IMR-90 (cell line): Measurements from ENCODE around the gene PSMD14. TPM values are rescaled to one million over a fixed set of nuclear protein-coding genes. Genes with fewer than 3 reads are reported as not detected.

Source experiments
- ATAC-seq: fragments of 200-7000 bp; cut with Tn5 transposase; 2 replicates; pipeline ENCODE4 v1.9.1; 2020; ENCODE audit warnings: low read depth, mild to moderate bottlenecking, moderate library complexity
- BruUV-seq: library from RNA; stranded (reverse); fragments of 400-500 nt; replicated peaks from 2 replicates; lab custom pipeline; 2021; lab: Mats Ljungman, UMichigan
- CTCF ChIA-PET: fragments of 300-600 bp; formaldehyde crosslinking; extraction: SDS; loops from one replicate; lab custom pipeline; 2021; ENCODE audit warnings: antibody characterized with exemption; lab: Yijun Ruan, JAX
- POLR2A ChIA-PET: fragments of 300-600 bp; sonication (Branson Sonifier 250); formaldehyde crosslinking; loops from one replicate; lab custom pipeline; 2022; ENCODE audit warnings: antibody characterized with exemption; ENCODE audit not compliant: unreplicated experiment; lab: Charles Lee
- DNase-seq: peaks from one replicate; pipeline ENCODE4 v3.0.0; 2013
- H2AFZ ChIP-seq: replicated peaks from 2 replicates; pipeline ENCODE3; 2013; ENCODE audit warnings: low read length, mild to moderate bottlenecking; ENCODE audit not compliant: poor library complexity
- H2AK5ac ChIP-seq: 2 replicates; pipeline ENCODE4 v1.6.1; 2013; ENCODE audit warnings: low read depth, low read length, inconsistent platforms
- H2AK9ac ChIP-seq: replicated peaks from 2 replicates; pipeline ENCODE3; 2013; ENCODE audit warnings: mild to moderate bottlenecking, low read depth, low read length, moderate library complexity; ENCODE audit not compliant: poor library complexity
- H2BK120ac ChIP-seq: 2 replicates; pipeline ENCODE4 v1.6.1; 2013; ENCODE audit warnings: low read depth, low read length, inconsistent platforms
- H2BK15ac ChIP-seq: 3 replicates; pipeline ENCODE4 v1.6.1; 2013; ENCODE audit warnings: low read depth, low read length, inconsistent platforms
- H2BK20ac ChIP-seq: 2 replicates; pipeline ENCODE4 v1.6.1; 2013; ENCODE audit warnings: low read depth, mild to moderate bottlenecking, inconsistent platforms, low read length, moderate library complexity
- H2BK5ac ChIP-seq: 2 replicates; pipeline ENCODE4 v1.6.1; 2013; ENCODE audit warnings: mild to moderate bottlenecking, low read depth, low read length, inconsistent platforms; ENCODE audit not compliant: poor library complexity, severe bottlenecking
- H3K14ac ChIP-seq: replicated peaks from 2 replicates; pipeline ENCODE4 v1.6.1; 2013; ENCODE audit warnings: low read depth, low read length, inconsistent platforms
- H3K18ac ChIP-seq: 2 replicates; pipeline ENCODE4 v1.6.1; 2013; ENCODE audit warnings: low read depth, low read length, control low read depth
- H3K23ac ChIP-seq: 2 replicates; pipeline ENCODE4 v1.6.1; 2013; ENCODE audit warnings: low read depth, low read length, inconsistent platforms
- H3K27ac ChIP-seq: 2 replicates; pipeline ENCODE4 v1.5.1; 2013; ENCODE audit warnings: mild to moderate bottlenecking, control low read depth, low read length; ENCODE audit not compliant: insufficient read depth
- H3K27me3 ChIP-seq: 2 replicates; pipeline ENCODE4 v1.6.1; 2013; ENCODE audit warnings: low read length; ENCODE audit not compliant: control insufficient read depth, insufficient read depth
- H3K36me3 ChIP-seq: 2 replicates; pipeline ENCODE4 v1.6.1; 2013; ENCODE audit warnings: low read length, mixed read lengths; ENCODE audit not compliant: control insufficient read depth, insufficient read depth
- H3K4ac ChIP-seq: 2 replicates; pipeline ENCODE4 v1.6.1; 2013; ENCODE audit warnings: low read depth, low read length, inconsistent platforms
- H3K4me1 ChIP-seq: 2 replicates; pipeline ENCODE4 v1.6.1; 2013; ENCODE audit warnings: low read length, mixed read lengths; ENCODE audit not compliant: control insufficient read depth, insufficient read depth
- H3K4me2 ChIP-seq: 2 replicates; pipeline ENCODE4 v1.6.1; 2013; ENCODE audit warnings: low read depth, mild to moderate bottlenecking, control low read depth, low read length, moderate library complexity
- H3K4me3 ChIP-seq: 2 replicates; pipeline ENCODE4 v1.5.1; 2013; ENCODE audit warnings: low read depth, mild to moderate bottlenecking, control low read depth, low read length, moderate library complexity; ENCODE audit not compliant: insufficient read depth
- H3K56ac ChIP-seq: 2 replicates; pipeline ENCODE4 v1.6.1; 2013; ENCODE audit warnings: low read length, inconsistent platforms; ENCODE audit not compliant: insufficient read depth; ENCODE audit errors: extremely low read depth
- H3K79me1 ChIP-seq, 2 experiments: 2 replicates each; pipeline ENCODE4 v1.6.1; 2013; ENCODE audit warnings: low read length in 2 of 2, inconsistent platforms in 1 of 2, low read depth in 1 of 2
- H3K9ac ChIP-seq: 2 replicates; pipeline ENCODE4 v1.6.1; 2013; ENCODE audit warnings: low read depth, low read length, control low read depth
- H3K9me1 ChIP-seq: 2 replicates; pipeline ENCODE4 v1.6.1; 2013; ENCODE audit warnings: low read length, inconsistent platforms; ENCODE audit not compliant: insufficient read depth
- H3K9me3 ChIP-seq: 2 replicates; pipeline ENCODE4 v1.6.1; 2013; ENCODE audit warnings: low read length; ENCODE audit not compliant: control insufficient read depth, insufficient read depth
- H4K20me1 ChIP-seq: 2 replicates; pipeline ENCODE4 v1.6.1; 2013; ENCODE audit warnings: low read length, inconsistent platforms; ENCODE audit not compliant: insufficient read depth
- H4K5ac ChIP-seq: 2 replicates; pipeline ENCODE4 v1.6.1; 2013; ENCODE audit warnings: mild to moderate bottlenecking, low read depth, low read length, control low read depth
- H4K8ac ChIP-seq, 2 experiments: 2 replicates each; pipeline ENCODE4 v1.6.1; 2013; ENCODE audit warnings: low read depth in 2 of 2, low read length in 2 of 2, control low read depth in 1 of 2, inconsistent platforms in 1 of 2
- H4K91ac ChIP-seq: 2 replicates; pipeline ENCODE4 v1.6.1; 2013; ENCODE audit warnings: low read depth, low read length, inconsistent platforms; ENCODE audit not compliant: insufficient read depth
- BHLHE40 ChIP-seq: fragments of 150-350 bp; IDR thresholded peaks from 2 replicates; pipeline ENCODE4 v1.6.1; 2016; ENCODE audit warnings: mild to moderate bottlenecking, low read depth, low read length
- CEBPB ChIP-seq: IDR thresholded peaks from 2 replicates; pipeline ENCODE4 v1.6.1; 2012; ENCODE audit warnings: low read depth, low read length, improper control_type of control experiment
- CHD1 ChIP-seq: IDR thresholded peaks from 2 replicates; pipeline ENCODE4 v1.6.1; 2012; ENCODE audit warnings: low read depth, low read length, improper control_type of control experiment
- CTCF ChIP-seq: conservative IDR thresholded peaks from 2 replicates; pipeline ENCODE4 v1.5.1; 2012; ENCODE audit warnings: mild to moderate bottlenecking, low read depth, low read length, improper control_type of control experiment
- MAFK ChIP-seq: IDR thresholded peaks from 2 replicates; pipeline ENCODE4 v1.6.1; 2012; ENCODE audit warnings: low read depth, low read length, improper control_type of control experiment
- MAZ ChIP-seq: IDR thresholded peaks from 2 replicates; pipeline ENCODE4 v1.6.1; 2012; ENCODE audit warnings: low read depth, mild to moderate bottlenecking, low read length, improper control_type of control experiment, moderate library complexity, borderline replicate concordance
- MXI1 ChIP-seq: IDR thresholded peaks from 2 replicates; pipeline ENCODE4 v1.6.1; 2012; ENCODE audit warnings: low read depth, mild to moderate bottlenecking, low read length, moderate library complexity, borderline replicate concordance
- NFE2L2 ChIP-seq: fragments of 150-350 bp; IDR thresholded peaks from 2 replicates; pipeline ENCODE4 v1.6.1; 2016; ENCODE audit warnings: low read depth, mild to moderate bottlenecking, low read length
- POLR2A ChIP-seq: IDR thresholded peaks from 2 replicates; pipeline ENCODE4 v1.6.1; 2012; ENCODE audit warnings: mild to moderate bottlenecking, low read depth, low read length
- RAD21 ChIP-seq: IDR thresholded peaks from 2 replicates; pipeline ENCODE4 v1.6.1; 2012; ENCODE audit warnings: low read length, improper control_type of control experiment
- RFX5 ChIP-seq: IDR thresholded peaks from 2 replicates; pipeline ENCODE4 v1.8.0; 2012; ENCODE audit warnings: low read depth, mild to moderate bottlenecking, low read length, moderate library complexity
- SMC3 ChIP-seq: fragments of 150-350 bp; IDR thresholded peaks from 2 replicates; pipeline ENCODE4 v1.6.1; 2016; ENCODE audit warnings: low read depth, mild to moderate bottlenecking, antibody characterized with exemption, low read length, moderate library complexity
- WGBS, 2 experiments: methylation state at CpG; one replicate each; pipeline versions ENCODE4 v1.1.5 to v1.1.7; 2013; ENCODE audit warnings: missing lambda C conversion rate in 2 of 2; ENCODE audit not compliant: insufficient read length in 1 of 2; ENCODE audit errors: extremely low coverage in 2 of 2; 5-methylcytosine and 5-hydroxymethylcytosine counted together
- dilution Hi-C: fragments of 300-500 bp; cut with HindIII; formaldehyde crosslinking; loops from one replicate; pipeline ENCODE4 v1.14.3; 2018; ENCODE audit warnings: low sequenced_read_pairs; ENCODE audit not compliant: unreplicated experiment
- in situ Hi-C: fragments of 300-500 bp; cut with MboI; formaldehyde crosslinking; loops from 3 replicates; pipeline ENCODE4 v1.14.3; 2019; ENCODE audit warnings: low sequenced_read_pairs, inconsistent platforms, mixed read lengths
- intact Hi-C: fragments of 100-400 bp; cut with micrococcal nuclease; formaldehyde crosslinking; loops from 2 replicates; pipeline ENCODE4 v1.10.0; 2022
- polyA plus RNA-seq, 3 experiments: library from polyadenylated mRNA; depleted of rRNA; stranded (reverse); fragments of >200 nt; gene quantifications; 2 replicates each; pipeline ENCODE4 v1.2.3, GENCODE V29; 2012; ENCODE audit warnings: low replicate concordance in 1 of 3
- total RNA-seq: library from RNA; depleted of rRNA; stranded (reverse); fragments of >200 nt; gene quantifications from 2 replicates; pipeline ENCODE4 v1.2.3, GENCODE V29; 2012
- TF ChIP-seq, protein P1 (sequence below): fragments of 150-350 bp; IDR thresholded peaks from 2 replicates; pipeline ENCODE4 v1.6.1; 2017; ENCODE audit warnings: mild to moderate bottlenecking, antibody characterized with exemption, low read length, low read depth
- TF ChIP-seq, protein P2 (sequence below): fragments of 150-350 bp; IDR thresholded peaks from 2 replicates; pipeline ENCODE4 v1.6.1; 2016; ENCODE audit warnings: low read depth, mild to moderate bottlenecking, low read length, moderate library complexity, borderline replicate concordance

The PSMD14 gene
- total and polyA plus RNA-seq, 2 of the 4 experiments (the other 2 are of a cell fraction), result 59.3 to 110 TPM

DNA sequence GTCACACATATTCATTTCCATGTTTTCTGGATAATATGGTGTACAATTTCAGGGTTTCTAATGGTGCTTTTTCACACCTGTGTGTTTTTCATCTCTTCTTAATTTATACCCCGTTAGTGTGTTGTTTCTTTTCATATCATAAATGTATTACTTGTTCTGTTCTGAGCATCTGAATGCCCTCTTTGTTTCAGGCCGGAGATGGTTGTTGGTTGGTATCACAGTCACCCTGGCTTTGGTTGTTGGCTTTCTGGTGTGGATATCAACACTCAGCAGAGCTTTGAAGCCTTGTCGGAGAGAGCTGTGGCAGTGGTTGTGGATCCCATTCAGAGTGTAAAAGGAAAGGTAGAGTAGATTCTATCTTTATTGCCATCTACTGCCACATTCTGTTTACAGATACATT lies 62.8 kb downstream of the PSMD14 start:
- no CpG with 5 or more reads among the region's 3 CpGs for WGBS, 2 experiments
- Histone ChIP-seq H3K23ac (no peak overlapping the region), H2AK9ac (no peak overlapping the region), H2BK20ac (no peak overlapping the region), H3K14ac (no peak overlapping the region), H4K20me1 (no peaks in the 10 kb centered on the region; the same call in 1 of the 2 replicates), H3K4me2 (no peak overlapping the region), H3K79me1 (peaks cover 5 to 27% of the 10 kb centered on the region in 2 experiments; a peak in 3 of 4 replicates), H3K4me1 (no peaks in the 10 kb centered on the region), H3K9me3 (no peaks in the 10 kb centered on the region), H3K36me3 (peaks cover 2% of the 10 kb centered on the region), H4K8ac (no peak overlapping the region), H3K4me3 (no peak overlapping the region), H2BK15ac (no peak overlapping the region), H3K4ac (no peak overlapping the region), H4K91ac (no peak overlapping the region), H2AFZ (no peak overlapping the region), H4K5ac (no peak overlapping the region), H2AK5ac (no peak overlapping the region), H3K27ac (no peak overlapping the region), H3K9ac (no peak overlapping the region), H3K9me1 (no peaks in the 10 kb centered on the region; the same call in 1 of the 2 replicates), H2BK120ac (no peak overlapping the region), H3K18ac (no peak overlapping the region), H3K56ac (no peak overlapping the region), H2BK5ac (no peak overlapping the region), H3K27me3 (no peaks in the 10 kb centered on the region)
- intact Hi-C loops (no loop called here), in situ Hi-C loops (no loop called here), dilution Hi-C loops (no loop called here)
- no TSS peak for BruUV-seq
- no peak for TF ChIP-seq MAZ
- no peak for TF ChIP-seq MXI1
- no peak for TF ChIP-seq BHLHE40
- TF ChIP-seq RAD21, result no peak
- TF ChIP-seq, protein P1, sequence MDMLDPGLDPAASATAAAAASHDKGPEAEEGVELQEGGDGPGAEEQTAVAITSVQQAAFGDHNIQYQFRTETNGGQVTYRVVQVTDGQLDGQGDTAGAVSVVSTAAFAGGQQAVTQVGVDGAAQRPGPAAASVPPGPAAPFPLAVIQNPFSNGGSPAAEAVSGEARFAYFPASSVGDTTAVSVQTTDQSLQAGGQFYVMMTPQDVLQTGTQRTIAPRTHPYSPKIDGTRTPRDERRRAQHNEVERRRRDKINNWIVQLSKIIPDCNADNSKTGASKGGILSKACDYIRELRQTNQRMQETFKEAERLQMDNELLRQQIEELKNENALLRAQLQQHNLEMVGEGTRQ, result no peak
- TF ChIP-seq NFE2L2, result no peak
- TF ChIP-seq POLR2A, result no peak
- no peak for TF ChIP-seq MAFK
- no peak for TF ChIP-seq SMC3
- TF ChIP-seq CTCF, result no peak
- TF ChIP-seq RFX5, result no peak
- no peak for TF ChIP-seq CEBPB
- TF ChIP-seq, protein P2, sequence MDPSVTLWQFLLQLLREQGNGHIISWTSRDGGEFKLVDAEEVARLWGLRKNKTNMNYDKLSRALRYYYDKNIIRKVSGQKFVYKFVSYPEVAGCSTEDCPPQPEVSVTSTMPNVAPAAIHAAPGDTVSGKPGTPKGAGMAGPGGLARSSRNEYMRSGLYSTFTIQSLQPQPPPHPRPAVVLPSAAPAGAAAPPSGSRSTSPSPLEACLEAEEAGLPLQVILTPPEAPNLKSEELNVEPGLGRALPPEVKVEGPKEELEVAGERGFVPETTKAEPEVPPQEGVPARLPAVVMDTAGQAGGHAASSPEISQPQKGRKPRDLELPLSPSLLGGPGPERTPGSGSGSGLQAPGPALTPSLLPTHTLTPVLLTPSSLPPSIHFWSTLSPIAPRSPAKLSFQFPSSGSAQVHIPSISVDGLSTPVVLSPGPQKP, result no peak
- no peak for TF ChIP-seq CHD1
- ChIA-PET CTCF (no interaction called here), POLR2A (no interaction called here)
- ATAC-seq, result no peak
- DNase-seq, result no peak
